ENCODE measurements around the gene TUFT1. TPM values are rescaled to one million over a fixed set of nuclear protein-coding genes. Genes with fewer than 3 reads are reported as not detected.
"Not testable (repeated sequence)": the region's sequence is repeated elsewhere in the genome, so short reads cannot be mapped to it uniquely, and the experiment has no call there.

TUFT1 gene
- polyA plus RNA-seq, 1 donor = 9.5 TPM

DNA sequence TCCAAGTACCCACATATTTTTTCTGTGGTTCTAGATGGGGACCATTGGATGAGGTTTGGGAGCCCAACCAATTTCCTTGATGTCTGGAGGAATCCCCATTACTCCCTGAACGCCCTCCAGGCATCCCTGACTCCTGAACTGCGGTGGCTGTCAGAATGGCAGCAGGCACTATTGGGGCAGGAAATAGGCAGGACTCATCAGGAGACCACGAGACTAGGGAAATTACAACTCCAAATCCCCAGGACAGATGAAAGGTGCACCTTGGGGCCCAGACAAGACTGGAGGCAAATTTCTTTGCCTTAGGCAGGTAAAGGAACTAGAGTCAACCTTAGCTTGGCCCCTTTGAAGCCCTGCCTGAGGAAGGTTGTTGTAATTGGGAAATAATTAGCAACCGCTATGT lies 27.8 kb upstream of the TUFT1 start:
- no peak for DNase-seq (ENCODE audit: low read depth)

DNA sequence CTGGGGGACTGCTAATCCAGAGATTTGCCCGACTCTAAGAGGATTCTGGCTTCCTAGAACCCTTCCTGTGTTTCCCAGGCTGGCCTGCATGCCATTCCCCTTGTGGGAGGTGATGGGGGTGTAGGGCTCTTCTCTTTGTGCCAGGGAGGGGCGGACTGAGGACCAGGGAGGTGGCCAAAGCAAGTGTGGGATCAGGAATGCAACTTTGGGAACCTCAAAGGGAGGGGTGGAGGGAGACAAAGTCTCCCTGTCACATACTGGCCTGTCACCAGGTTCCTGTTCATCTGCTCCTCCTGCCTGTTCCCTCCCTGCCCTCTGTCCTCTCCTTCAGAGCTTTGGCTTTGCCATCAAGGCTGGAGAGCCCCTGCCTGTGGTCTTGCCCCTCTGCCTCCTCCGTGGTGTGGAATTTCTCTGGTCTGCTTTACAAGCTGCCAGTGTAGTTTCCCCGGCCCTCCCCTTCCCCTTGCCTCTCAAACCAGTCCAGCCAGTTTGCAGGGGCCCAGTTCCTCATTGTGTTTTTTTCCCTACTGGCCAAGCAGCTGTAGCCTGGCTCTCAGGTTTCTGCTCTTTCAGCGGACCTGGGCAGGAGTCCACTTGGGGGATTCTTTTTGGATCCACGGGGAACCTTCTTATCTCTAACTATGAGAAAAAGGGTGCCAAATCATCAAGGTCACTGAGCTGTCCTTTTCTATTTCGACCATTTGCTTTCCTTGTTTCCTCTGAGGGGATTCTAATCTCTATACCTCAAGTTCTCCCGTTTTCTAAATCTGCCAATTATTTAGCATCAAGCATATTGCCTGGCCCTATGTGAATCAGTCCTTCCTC lies 27.1 kb upstream of the TUFT1 start:
- DNase-seq (ENCODE audit: low read depth) = no peak

GRCh38 chr1:151513626-151514121 lies 26.4 kb upstream of the TUFT1 start:
- no peak for DNase-seq (ENCODE audit: low read depth)

GRCh38 chr1:151514366-151514765 lies 25.7 kb upstream of the TUFT1 start:
- DNase-seq (ENCODE audit: low read depth) = no peak

- DNase-seq (ENCODE audit: low read depth) = no peak
These were observed 24.8 kb upstream of the TUFT1 start for GRCh38 chr1:151515265-151515664.

DNA sequence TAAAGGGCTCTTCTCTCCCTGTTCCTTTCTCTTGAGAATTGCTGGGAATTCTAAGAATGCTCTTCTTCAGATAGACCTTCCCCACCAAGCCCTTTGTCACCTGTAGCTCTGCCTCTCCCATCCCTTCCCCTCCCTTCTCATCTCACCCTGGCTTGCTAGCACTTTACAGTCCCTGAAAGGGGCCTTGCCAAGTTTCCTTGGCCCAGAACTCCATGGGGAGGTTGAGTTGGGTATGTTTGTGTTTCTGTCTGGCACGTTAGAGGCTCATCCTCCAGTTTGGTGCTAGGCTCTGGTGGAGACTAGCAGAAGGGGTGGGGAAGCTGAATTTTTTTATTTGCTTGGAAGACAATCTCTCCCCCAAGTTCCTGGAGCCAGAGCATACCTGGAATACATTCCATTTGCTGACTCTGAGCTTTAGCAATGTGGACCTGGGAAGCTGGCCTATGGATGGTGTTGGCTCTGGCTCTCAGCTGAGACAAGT lies 24.0 kb upstream of the TUFT1 start:
- DNase-seq (ENCODE audit: low read depth) = no peak

- DNase-seq (ENCODE audit: low read depth) = no peak
These were observed 21.7 kb upstream of the TUFT1 start for GRCh38 chr1:151518431-151518830.

DNA sequence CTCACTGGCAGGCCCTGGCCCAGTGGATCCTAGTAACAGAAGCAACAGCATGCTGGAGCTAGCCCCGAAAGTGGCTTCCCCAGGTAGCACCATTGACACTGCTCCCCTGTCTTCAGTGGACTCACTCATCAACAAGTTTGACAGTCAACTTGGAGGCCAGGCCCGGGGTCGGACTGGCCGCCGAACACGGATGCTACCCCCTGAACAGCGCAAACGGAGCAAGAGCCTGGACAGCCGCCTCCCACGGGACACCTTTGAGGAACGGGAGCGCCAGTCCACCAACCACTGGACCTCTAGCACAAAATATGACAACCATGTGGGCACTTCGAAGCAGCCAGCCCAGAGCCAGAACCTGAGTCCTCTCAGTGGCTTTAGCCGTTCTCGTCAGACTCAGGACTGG lies 21.2 kb upstream of the TUFT1 start:
- DNase-seq (ENCODE audit: low read depth) = no peak

GRCh38 chr1:151519667-151520066 lies 20.4 kb upstream of the TUFT1 start:
- DNase-seq (ENCODE audit: low read depth) = no peak

DNA sequence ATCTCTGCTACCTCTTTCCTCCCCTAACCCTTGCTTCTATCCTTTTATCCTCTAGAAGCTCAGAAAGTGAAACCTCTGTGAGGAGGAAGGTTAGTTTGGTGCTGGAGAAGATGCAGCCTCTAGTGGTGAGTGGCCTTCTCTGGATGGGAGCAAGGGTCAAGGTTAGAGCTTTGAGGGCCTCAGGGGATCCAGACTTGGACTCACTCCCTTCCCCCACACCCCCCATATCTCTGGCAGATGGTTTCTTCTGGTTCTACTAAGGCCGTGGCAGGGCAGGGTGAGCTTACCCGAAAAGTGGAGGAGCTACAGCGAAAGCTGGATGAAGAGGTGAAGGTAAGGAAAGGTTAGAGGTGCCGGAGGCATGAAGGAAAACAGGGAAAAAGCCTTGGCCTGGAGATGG lies 19.8 kb upstream of the TUFT1 start:
- DNase-seq (ENCODE audit: low read depth) = no peak

- DNase-seq (ENCODE audit: low read depth) = not testable (repeated sequence)
These were observed 17.7 kb upstream of the TUFT1 start for GRCh38 chr1:151522427-151522826.

GRCh38 chr1:151523326-151523725 lies 16.8 kb upstream of the TUFT1 start:
- no peak for DNase-seq (ENCODE audit: low read depth)

- DNase-seq (ENCODE audit: low read depth) = no peak
These were observed 15.4 kb upstream of the TUFT1 start for GRCh38 chr1:151524736-151525135.

DNA sequence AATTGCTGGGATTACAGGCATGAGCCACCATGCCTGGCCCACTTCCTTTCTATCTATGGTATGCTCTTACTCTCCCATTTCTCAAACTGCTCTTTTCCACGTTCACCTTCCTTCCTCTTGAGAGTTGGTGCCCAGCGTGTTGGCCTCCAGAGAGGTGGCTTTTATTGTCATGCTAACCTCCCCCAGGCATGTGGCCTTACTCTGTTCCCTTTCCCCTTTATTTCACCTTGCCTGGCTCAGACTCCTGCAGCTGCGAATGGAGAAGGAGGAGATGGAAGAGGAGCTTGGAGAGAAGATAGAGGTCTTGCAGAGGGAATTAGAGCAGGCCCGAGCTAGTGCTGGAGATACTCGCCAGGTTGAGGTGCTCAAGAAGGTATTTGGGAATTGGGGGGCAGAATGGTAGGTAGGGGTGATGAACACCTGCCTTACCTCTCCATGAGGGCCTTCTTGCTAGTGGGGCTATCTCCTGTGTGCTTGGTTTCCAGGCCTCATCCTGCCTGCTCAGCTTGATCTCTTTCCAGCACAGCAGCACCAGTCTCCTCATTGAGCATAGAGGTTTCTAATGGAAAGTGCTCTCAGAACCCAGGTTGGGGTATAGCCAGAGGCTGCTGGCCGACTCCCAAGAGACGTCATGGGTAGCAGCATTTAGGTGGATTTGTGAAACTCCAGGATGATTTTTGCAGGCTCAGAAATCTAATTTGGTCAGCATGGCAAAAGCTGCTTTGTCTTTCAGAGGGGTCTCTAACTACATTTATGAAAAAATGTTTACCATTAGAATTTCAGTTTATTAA lies 13.2 kb upstream of the TUFT1 start:
- no peak for DNase-seq (ENCODE audit: low read depth)

- DNase-seq (ENCODE audit: low read depth) = no peak
These were observed 10.9 kb upstream of the TUFT1 start for GRCh38 chr1:151529211-151529702.

DNA sequence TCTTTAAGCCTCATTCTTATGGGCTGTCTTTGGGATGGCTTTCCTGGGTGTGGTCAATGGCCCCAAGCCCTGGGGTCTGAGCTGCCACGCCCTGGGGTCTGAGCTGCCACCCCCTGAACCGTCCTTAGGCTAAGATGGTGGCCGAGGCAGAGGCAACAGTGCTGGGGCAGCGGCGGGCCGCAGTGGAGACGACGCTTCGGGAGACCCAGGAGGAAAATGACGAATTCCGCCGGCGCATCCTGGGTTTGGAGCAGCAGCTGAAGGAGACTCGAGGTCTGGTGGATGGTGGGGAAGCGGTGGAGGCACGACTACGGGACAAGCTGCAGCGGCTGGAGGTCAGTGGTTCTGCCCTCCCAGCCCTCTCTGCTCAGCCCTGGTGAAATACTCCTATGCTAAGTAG lies 10.3 kb upstream of the TUFT1 start:
- DNase-seq (ENCODE audit: low read depth) = no peak

- DNase-seq (ENCODE audit: low read depth) = no peak
These were observed 9.6 kb upstream of the TUFT1 start for GRCh38 chr1:151530461-151530860.

- no peak for DNase-seq (ENCODE audit: low read depth)
These were observed 6.2 kb upstream of the TUFT1 start for GRCh38 chr1:151533870-151534269.

GRCh38 chr1:151534662-151535278 lies 5.3 kb upstream of the TUFT1 start:
- DNase-seq (ENCODE audit: low read depth) = no peak

DNA sequence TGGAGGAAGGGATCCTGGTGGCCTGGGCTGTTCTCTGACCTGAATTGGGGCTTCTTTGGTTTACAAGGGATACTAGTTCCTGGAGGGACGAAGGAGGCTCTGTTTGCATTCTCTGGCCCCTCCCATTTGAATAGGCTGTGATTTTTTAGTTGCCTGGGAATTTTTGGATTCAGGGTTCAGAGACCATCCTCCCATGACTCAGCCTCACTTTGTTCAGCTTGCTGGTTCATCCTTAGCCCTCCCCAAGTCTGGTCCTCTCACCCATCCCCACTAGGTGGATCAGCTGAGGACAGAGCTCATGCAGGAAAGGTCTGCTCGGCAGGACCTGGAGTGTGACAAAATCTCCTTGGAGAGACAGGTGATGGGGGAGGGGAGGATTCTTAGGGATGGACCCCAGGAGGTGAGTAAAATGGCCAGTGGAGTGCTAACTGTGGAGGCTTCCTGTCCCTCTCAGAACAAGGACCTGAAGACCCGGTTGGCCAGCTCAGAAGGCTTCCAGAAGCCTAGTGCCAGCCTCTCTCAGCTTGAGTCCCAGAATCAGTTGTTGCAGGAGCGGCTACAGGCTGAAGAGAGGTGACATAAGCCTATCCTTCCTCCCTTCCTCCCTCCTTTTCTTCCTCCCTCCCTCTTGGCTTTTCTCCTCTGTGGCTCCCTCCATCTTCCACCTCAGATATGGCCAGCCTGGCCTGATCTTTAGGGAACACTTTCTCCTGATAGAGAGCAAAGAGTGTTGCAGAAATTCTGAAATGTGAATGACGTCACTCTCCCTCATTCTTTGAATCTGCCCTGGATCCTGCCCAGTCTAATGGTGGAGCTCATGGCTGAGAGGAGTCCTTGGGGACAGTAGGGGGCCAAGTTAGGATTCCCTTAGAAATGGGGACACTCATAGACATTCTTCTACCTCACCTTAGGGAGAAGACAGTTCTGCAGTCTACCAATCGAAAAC lies 4.5 kb upstream of the TUFT1 start:
- DNase-seq (ENCODE audit: low read depth) = no peak

GRCh38 chr1:151536499-151536898 lies 3.6 kb upstream of the TUFT1 start:
- DNase-seq (ENCODE audit: low read depth) = no peak

Data from forelimb muscle (tissue), 1 donor.